K562 (cell line): ENCODE measurements around the gene NPFFR1. TPM values are rescaled to one million over a fixed set of nuclear protein-coding genes. Genes with fewer than 3 reads are reported as not detected.

Experiments
- ATAC-seq: fragments of 200-7000 bp; cut with Tn5 transposase; 3 replicates; pipeline ENCODE4 v1.9.1; 2020; ENCODE audit warnings: moderate library complexity
- BruUV-seq: library from RNA; stranded (reverse); fragments of 400-500 nt; replicated peaks from 2 replicates; lab custom pipeline; 2021; lab: Mats Ljungman, UMichigan
- CTCF ChIA-PET: fragments of 300-600 bp; formaldehyde crosslinking; extraction: SDS; loops from one replicate; lab custom pipeline; 2021; ENCODE audit warnings: low intra/inter-chr PET ratio; lab: Yijun Ruan, JAX
- POLR2A ChIA-PET: fragments of 300-600, 350-650 bp; sonication (Branson Sonifier 250); formaldehyde crosslinking; extraction: SDS; loops from one replicate; lab custom pipeline; 2021; ENCODE audit warnings: antibody characterized with exemption, inconsistent platforms; lab: Yijun Ruan, JAX
- DNase-seq, 4 experiments: peaks; one replicate each; pipeline versions ENCODE4 v3.0.0 to v3.0.0-alpha.2; 2011 to 2018; ENCODE audit warnings: low spot score in 3 of 4, mixed read lengths in 3 of 4; ENCODE audit errors: extremely low read depth in 1 of 4
- FAIRE-seq: peaks from 2 replicates; lab custom pipeline; 2011; peaks lifted over from hg19 to GRCh38; lab: Jason Lieb, UNC
- H2AFZ ChIP-seq: 2 replicates; pipeline ENCODE4 v1.6.0; 2011; ENCODE audit warnings: low read depth, low read length, control low read depth, inconsistent platforms
- H3K27ac ChIP-seq: fragments of 200-600 bp; 3 replicates; pipeline ENCODE4 v1.8.0; 2011; ENCODE audit warnings: low read depth, mild to moderate bottlenecking, control low read depth, inconsistent platforms, low read length, moderate library complexity, mixed read lengths; ENCODE audit errors: extremely low read depth
- H3K27me3 ChIP-seq, 2 experiments: fragments of 300-600 bp in 1 of 2; 2 replicates in 1 of 2; 3 replicates in 1 of 2; pipeline versions ENCODE4 v1.6.0 to v1.8.0; 2011; ENCODE audit warnings: inconsistent platforms in 2 of 2, low read length in 2 of 2, mild to moderate bottlenecking in 1 of 2, mixed read lengths in 1 of 2, moderate library complexity in 1 of 2; ENCODE audit not compliant: control insufficient read depth in 2 of 2, insufficient read depth in 2 of 2
- H3K36me3 ChIP-seq: fragments of 300-600 bp; 3 replicates; pipeline ENCODE4 v1.8.0; 2011; ENCODE audit warnings: mild to moderate bottlenecking, low read length, inconsistent platforms; ENCODE audit not compliant: control insufficient read depth, insufficient read depth
- H3K4me1 ChIP-seq, 2 experiments: fragments of 200-600 bp in 1 of 2; replicated peaks in 1 of 2; 2 replicates in 1 of 2; 3 replicates in 1 of 2; pipeline versions ENCODE4 v1.5.1 to v1.8.0; 2011; ENCODE audit warnings: inconsistent platforms in 2 of 2, low read length in 2 of 2, mild to moderate bottlenecking in 1 of 2, mixed read lengths in 1 of 2, moderate library complexity in 1 of 2; ENCODE audit not compliant: control insufficient read depth in 2 of 2, insufficient read depth in 2 of 2
- H3K4me2 ChIP-seq: 2 replicates; pipeline ENCODE4 v1.6.1; 2011; ENCODE audit warnings: low read length, control low read depth, inconsistent platforms, mixed read lengths; ENCODE audit not compliant: insufficient read depth
- H3K4me3 ChIP-seq: fragments of 200-600 bp; sonication (generic), shearing (Covaris generic); 2 replicates; pipeline ENCODE4 v1.5.1; 2016; ENCODE audit warnings: control low read depth, inconsistent platforms
- H3K79me2 ChIP-seq: fragments of 200-600 bp; 3 replicates; pipeline ENCODE4 v1.8.0; 2011; ENCODE audit warnings: low read length, inconsistent platforms; ENCODE audit not compliant: control insufficient read depth, insufficient read depth
- H3K9ac ChIP-seq, 2 experiments: 2 replicates each; pipeline versions ENCODE4 v1.6.0 to v1.6.1; 2011; ENCODE audit warnings: low read depth in 2 of 2, low read length in 2 of 2, control low read depth in 1 of 2, inconsistent platforms in 1 of 2, mild to moderate bottlenecking in 1 of 2, mixed read lengths in 1 of 2; ENCODE audit not compliant: insufficient read depth in 1 of 2
- H3K9me1 ChIP-seq: one replicate; pipeline ENCODE4 v1.6.0; 2011; ENCODE audit warnings: inconsistent platforms, mild to moderate bottlenecking, low read length, moderate library complexity; ENCODE audit not compliant: control insufficient read depth, insufficient read depth
- H3K9me3 ChIP-seq: replicated peaks from 2 replicates; pipeline ENCODE4 v1.5.1; 2011; ENCODE audit warnings: low read depth, low read length, inconsistent platforms; ENCODE audit not compliant: control insufficient read depth, insufficient read depth
- H4K20me1 ChIP-seq: replicated peaks from 2 replicates; pipeline ENCODE4 v1.6.1; 2011; ENCODE audit warnings: low read length, inconsistent platforms, mixed read lengths; ENCODE audit not compliant: control insufficient read depth, insufficient read depth
- CREB1 ChIP-seq, 2 experiments: sonication (generic) in 1 of 2; formaldehyde crosslinking in 1 of 2; IDR thresholded peaks; 2 replicates each; pipeline versions ENCODE4 v1.6.1 to v1.8.0; 2012 to 2022; ENCODE audit warnings: inconsistent platforms in 1 of 2, mild to moderate bottlenecking in 1 of 2, missing genetic modification reagents in 1 of 2, moderate library complexity in 1 of 2
- POU5F1 ChIP-seq: fragments of 150-350 bp; IDR thresholded peaks from 2 replicates; pipeline ENCODE4 v1.6.1; 2014; ENCODE audit warnings: borderline replicate concordance, low read length, low read depth, mild to moderate bottlenecking; ENCODE audit not compliant: partially characterized antibody
- RBM25 ChIP-seq: fragments of 200-400 bp; formaldehyde crosslinking; IDR thresholded peaks from 2 replicates; pipeline ENCODE4 v1.6.1; 2018; ENCODE audit warnings: low read length, low read depth, moderate library complexity; ENCODE audit not compliant: severe bottlenecking
- TCF7 ChIP-seq: sonication (generic); IDR thresholded peaks from 2 replicates; pipeline ENCODE4 v1.6.1; 2016; ENCODE audit warnings: antibody characterized with exemption, borderline replicate concordance
- TFE3 ChIP-seq: fragments of 450-650 bp; formaldehyde crosslinking; IDR thresholded peaks from 2 replicates; pipeline ENCODE4 v1.4.0; 2020; ENCODE audit warnings: mild to moderate bottlenecking, mixed read lengths
- ZFPM2 ChIP-seq: fragments of 250-450 bp; sonication (Bioruptor Pico); IDR thresholded peaks from 2 replicates; pipeline ENCODE4 v1.5.1; 2022; ENCODE audit warnings: mild to moderate bottlenecking
- ZNF583 ChIP-seq: fragments of 250-450 bp; sonication (Bioruptor Pico); IDR thresholded peaks from 2 replicates; pipeline ENCODE4 v1.4.0; 2020
- WGBS: fragments of 100-300 bp; shearing (Covaris generic); methylation state at CpG from one replicate; pipeline ENCODE4 v1.1.6; 2016; ENCODE audit warnings: low coverage, mixed read lengths; ENCODE audit not compliant: insufficient coverage; ENCODE audit errors: missing lambda C conversion rate; 5-methylcytosine and 5-hydroxymethylcytosine counted together
- in situ Hi-C: fragments of 300-500 bp; cut with MboI; formaldehyde crosslinking; loops from 4 replicates; pipeline ENCODE4 v1.15.0; 2018; ENCODE audit warnings: inconsistent platforms, mixed read lengths
- intact Hi-C: fragments of 100-400 bp; cut with micrococcal nuclease; formaldehyde crosslinking; loops from 2 replicates; pipeline ENCODE4 v1.14.2; 2022
- polyA plus RNA-seq, 8 experiments: library from polyadenylated mRNA; depleted of rRNA in 4 of 8; stranded (reverse) in 5 of 8; unstranded in 3 of 8; fragments of >200 nt; fragmentation: Nextera tagmentation in 2 of 8; fragmentation: Illumina TruSeq in 1 of 8; extraction: Ambion mirVana in 2 of 8; extraction: Trizol in 1 of 8; gene quantifications; 2 replicates each; pipeline versions ENCODE4 v1.2.1 to v1.2.3, GENCODE V29; 2011 to 2014; ENCODE audit warnings: inconsistent platforms in 1 of 8, missing spikeins in 1 of 8
- total RNA-seq, 7 experiments: library from RNA; depleted of rRNA in 6 of 7; stranded (reverse); fragments of >200 nt in 6 of 7; fragmentation: Illumina TruSeq in 2 of 7; extraction: Trizol in 2 of 7; gene quantifications; 2 replicates each; pipeline versions ENCODE4 v1.2.1 to v1.2.3, GENCODE V29; 2011 to 2021; ENCODE audit warnings: low replicate concordance in 1 of 7

NPFFR1 gene
- total and polyA plus RNA-seq, 9 of the 15 experiments (the other 6 are each of a cell fraction or from before 2014, with no cell fraction given): under 0.01 TPM; not detected in 8

- ChIA-PET CTCF (no interaction called here), POLR2A (interaction anchor here (0.6 kb wide), 2 partner anchors 32 to 757 kb away, joined by 3 read pairs; no protein-coding TSS in a partner anchor)
- H3K9me1 ChIP-seq: no peaks in the 10 kb centered on the region
- H4K20me1 ChIP-seq: peaks cover 25% of the 10 kb centered on the region; the same call in 1 of the 2 replicates
- ATAC-seq (peak; percentile 23; the same call in 2 of the 3 replicates), DNase-seq (no peak), FAIRE-seq (no peak)
- H3K4me3 ChIP-seq: no peak overlapping the region
- no peaks in the 10 kb centered on the region for H3K27me3 ChIP-seq
- no peak overlapping the region; a peak in 1 of 4 replicates for H3K9ac ChIP-seq
- in situ Hi-C loops (no loop called here), intact Hi-C loops (no loop called here)
- H2AFZ ChIP-seq: no peak overlapping the region
- H3K4me2 ChIP-seq: no peak overlapping the region
- TF ChIP-seq RBM25 (no peak), TCF7 (no peak), ZFPM2 (no peak)
- H3K79me2 ChIP-seq: no peaks in the 10 kb centered on the region
- no peaks in the 10 kb centered on the region for H3K36me3 ChIP-seq
- H3K27ac ChIP-seq: no peak overlapping the region
- BruUV-seq: no TSS peak
- no peaks in the 10 kb centered on the region for H3K9me3 ChIP-seq
- peaks cover 0 to 23% of the 10 kb centered on the region in 2 experiments; a peak in 3 of 5 replicates for H3K4me1 ChIP-seq
- 64% methylated on average over 16 of the region's 18 CpGs for WGBS
These were observed 40.0 kb upstream of the NPFFR1 start for GRCh38 chr10:70323697-70324338.

- no peak overlapping the region for H3K4me3 ChIP-seq
- CTCF ChIA-PET: no interaction called here
- H3K27ac ChIP-seq: no peak overlapping the region
- FAIRE-seq (no peak), DNase-seq (no peak), ATAC-seq (no peak)
- H2AFZ ChIP-seq: no peak overlapping the region
- H3K9me1 ChIP-seq: no peaks in the 10 kb centered on the region
- intact Hi-C loops: no loop called here
- no peaks in the 10 kb centered on the region for H3K36me3 ChIP-seq
- no TSS peak for BruUV-seq
- no peaks in the 10 kb centered on the region for H3K79me2 ChIP-seq
- H3K4me2 ChIP-seq: no peak overlapping the region
- H3K9me3 ChIP-seq: no peaks in the 10 kb centered on the region
- in situ Hi-C loops: no loop called here
- POLR2A ChIA-PET: no interaction called here
- H3K9ac ChIP-seq: no peak overlapping the region; a peak in 1 of 4 replicates
- H3K27me3 ChIP-seq: no peaks in the 10 kb centered on the region
- H4K20me1 ChIP-seq: peaks cover 24% of the 10 kb centered on the region
- peaks cover 0 to 23% of the 10 kb centered on the region in 2 experiments; a peak in 3 of 5 replicates for H3K4me1 ChIP-seq
- WGBS: 62% methylated on average over 9 of the region's 9 CpGs
- TF ChIP-seq ZNF583 (CRISPR knock-in tag): no peak
- no peak for TF ChIP-seq TFE3 (CRISPR knock-in tag)
- TF ChIP-seq CREB1 (IDR thresholded peaks at IDR 0.05): no peak
- no peak for TF ChIP-seq CREB1 (CRISPR knock-in tag; IDR thresholded peaks at IDR 0.05)
- no peak for TF ChIP-seq POU5F1
These were observed 39.4 kb upstream of the NPFFR1 start for GRCh38 chr10:70323138-70323696.
